SH-SY5Y (cell line): ENCODE data around the gene PCNA.

Experiments used
- GATA2 ChIP-seq: IDR thresholded peaks from 2 replicates; pipeline ENCODE4 v1.6.1; 2011; ENCODE audit warnings: mild to moderate bottlenecking, low read depth, low read length
- GATA3 ChIP-seq: IDR thresholded peaks from 2 replicates; pipeline ENCODE4 v1.6.1; 2011; ENCODE audit warnings: low read depth, mild to moderate bottlenecking, low read length, moderate library complexity

DNA sequence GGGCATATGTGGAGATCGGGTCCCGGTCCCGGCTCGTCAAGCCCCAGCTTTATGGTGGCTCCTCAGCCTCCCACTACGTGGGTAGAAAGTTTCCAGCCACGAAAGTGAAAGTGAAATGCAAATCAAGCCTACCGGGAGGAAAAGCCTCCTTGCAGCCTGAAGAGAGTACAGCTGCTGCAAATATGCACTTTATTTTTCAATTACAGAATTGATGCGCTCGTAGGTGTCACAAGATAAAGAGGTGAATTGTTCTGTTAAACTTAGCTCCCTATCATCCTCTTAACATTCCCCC lies 373 bp upstream of the PCNA start:
- TF ChIP-seq GATA2: no peak
- no peak for TF ChIP-seq GATA3
